ENCODE data around the gene C19orf44.

DNA sequence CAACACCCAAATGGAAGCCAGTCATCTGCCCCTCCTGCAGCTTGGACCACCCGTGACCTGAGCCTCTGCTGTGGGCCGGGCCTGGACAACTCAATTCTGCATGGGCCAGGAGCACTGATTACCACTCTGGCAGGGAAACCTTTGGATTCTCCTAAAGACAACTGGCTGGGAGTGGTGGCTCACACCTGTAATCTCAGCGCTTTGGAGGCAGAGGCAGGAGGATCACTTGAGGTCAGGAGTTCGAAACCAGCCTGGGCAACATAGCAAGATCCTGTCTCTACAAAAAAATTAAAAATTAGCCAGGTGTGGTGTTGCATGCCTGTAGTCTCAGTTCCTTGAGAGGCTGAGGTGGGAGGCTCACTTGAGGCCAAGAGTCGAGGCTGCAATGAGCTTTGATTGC lies 31.0 kb upstream of the C19orf44 start:
- TF ChIP-seq CTCF (conservative IDR thresholded peaks at IDR 0.05; ENCODE audit: low read depth, low read length) = no peak
- TF ChIP-seq, protein P1, sequence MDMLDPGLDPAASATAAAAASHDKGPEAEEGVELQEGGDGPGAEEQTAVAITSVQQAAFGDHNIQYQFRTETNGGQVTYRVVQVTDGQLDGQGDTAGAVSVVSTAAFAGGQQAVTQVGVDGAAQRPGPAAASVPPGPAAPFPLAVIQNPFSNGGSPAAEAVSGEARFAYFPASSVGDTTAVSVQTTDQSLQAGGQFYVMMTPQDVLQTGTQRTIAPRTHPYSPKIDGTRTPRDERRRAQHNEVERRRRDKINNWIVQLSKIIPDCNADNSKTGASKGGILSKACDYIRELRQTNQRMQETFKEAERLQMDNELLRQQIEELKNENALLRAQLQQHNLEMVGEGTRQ (IDR thresholded peaks at IDR 0.05; ENCODE audit: low read depth, low read length) = no peak
- no peak for TF ChIP-seq RAD21 (IDR thresholded peaks at IDR 0.05; ENCODE audit: low read length)
- TF ChIP-seq POLR2A (IDR thresholded peaks at IDR 0.05; ENCODE audit: low read depth, low read length) = no peak
- no peak for TF ChIP-seq MAZ (IDR thresholded peaks at IDR 0.05; ENCODE audit: borderline replicate concordance, low read depth, low read length)
- TF ChIP-seq SMC3 (IDR thresholded peaks at IDR 0.05; ENCODE audit: low read depth, low read length) = no peak
- no peak for TF ChIP-seq MAFK (IDR thresholded peaks at IDR 0.05; ENCODE audit: low read depth, low read length)

Measured in IMR-90 (cell line).